GM18951 (cell line): ENCODE data around the gene MAPT.

Source experiments
- POLR2A ChIP-seq: IDR thresholded peaks from 4 replicates; pipeline ENCODE4 v1.6.1; 2011; ENCODE audit warnings: mild to moderate bottlenecking; ENCODE audit not compliant: insufficient read length, insufficient read depth; ENCODE audit errors: extremely low read depth
- in situ Hi-C: fragments of 300-500 bp; cut with MboI; formaldehyde crosslinking; loops from one replicate; pipeline ENCODE4 v1.12.0; 2022; ENCODE audit warnings: low sequenced_read_pairs, mixed read lengths, inconsistent platforms; ENCODE audit not compliant: unreplicated experiment

Gene MAPT

GRCh38 chr17:46035112-46035818, 140.9 kb downstream of the MAPT start:
- in situ Hi-C loops, result loop anchor here (10.0 kb wide), 1 partner anchor 150 kb away; no protein-coding TSS in a partner anchor
- TF ChIP-seq POLR2A, result no peak

DNA sequence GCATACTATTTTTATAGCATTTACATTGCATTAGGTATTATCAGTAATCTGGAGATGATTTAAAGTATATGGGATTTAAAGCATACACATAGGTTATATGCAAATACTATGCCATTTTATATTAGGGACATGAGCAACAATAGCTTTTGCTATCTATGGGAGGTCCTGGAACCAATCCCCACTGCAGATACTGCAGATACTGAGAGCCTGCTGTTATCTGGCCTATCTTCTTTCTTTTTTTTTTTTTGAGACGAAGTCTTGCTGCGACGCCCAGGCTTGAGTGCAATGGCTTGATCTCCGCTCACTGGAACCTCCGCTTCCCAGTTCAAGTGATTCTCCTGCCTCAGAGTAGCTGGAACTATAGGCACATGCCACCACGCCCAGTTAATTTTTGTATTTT, 142.1 kb downstream of the MAPT start:
- in situ Hi-C loops, result loop anchor here (10.0 kb wide), 1 partner anchor 148 kb away; no protein-coding TSS in a partner anchor
- TF ChIP-seq POLR2A, result no peak

GRCh38 chr17:46037722-46038255, 143.4 kb downstream of the MAPT start:
- TF ChIP-seq POLR2A, result no peak
- in situ Hi-C loops, result loop anchor here (10.0 kb wide), 1 partner anchor 147 kb away; no protein-coding TSS in a partner anchor

- no peak for TF ChIP-seq POLR2A
- in situ Hi-C loops, result loop anchor here (10.0 kb wide), 1 partner anchor 146 kb away; no protein-coding TSS in a partner anchor
These were observed 144.1 kb downstream of the MAPT start for GRCh38 chr17:46038414-46038813.

DNA sequence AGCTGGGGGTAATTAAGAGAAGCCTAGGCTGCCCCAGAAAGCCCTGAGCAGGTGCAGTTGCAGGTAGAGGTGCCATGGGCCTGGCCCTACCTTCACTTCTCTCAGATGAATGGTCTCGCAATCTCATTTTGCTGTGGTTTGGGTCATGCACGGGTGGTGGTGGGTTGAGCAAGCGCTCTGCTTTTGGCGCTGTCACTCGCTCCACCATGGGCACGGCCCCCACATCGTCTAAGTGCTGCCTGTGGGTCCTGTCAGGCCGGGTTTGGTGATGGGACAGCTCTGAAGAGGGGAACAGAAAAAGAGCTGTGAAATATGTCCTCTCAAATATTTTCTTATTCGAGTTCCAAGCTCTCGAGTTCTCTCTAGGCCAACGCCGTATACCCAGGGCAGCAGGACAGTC, 144.6 kb downstream of the MAPT start:
- TF ChIP-seq POLR2A, result no peak
- in situ Hi-C loops, result loop anchor here (10.0 kb wide), 1 partner anchor 146 kb away; no protein-coding TSS in a partner anchor

- in situ Hi-C loops, result loop anchor here (10.0 kb wide), 1 partner anchor 145 kb away; no protein-coding TSS in a partner anchor
- TF ChIP-seq POLR2A, result no peak
These were observed 145.3 kb downstream of the MAPT start for GRCh38 chr17:46039592-46040186.

DNA sequence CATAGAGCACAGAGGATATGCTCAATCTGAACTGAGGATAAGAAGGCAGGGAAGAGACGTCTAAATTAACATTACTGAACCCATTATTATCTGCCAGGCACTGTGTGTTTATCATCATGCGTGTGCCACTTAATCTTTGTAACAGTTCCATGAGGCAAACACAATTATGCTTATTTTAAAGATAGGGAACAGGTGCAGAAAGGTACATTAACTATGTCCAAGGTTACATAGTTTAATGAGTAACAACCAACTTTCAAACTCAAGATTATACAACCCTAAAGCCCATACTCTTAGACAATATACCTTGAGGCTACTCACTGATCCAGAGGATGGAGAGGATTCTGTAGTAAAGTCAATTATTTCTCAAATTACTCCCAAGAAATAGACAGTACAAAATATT, 147.9 kb downstream of the MAPT start:
- TF ChIP-seq POLR2A, result no peak

DNA sequence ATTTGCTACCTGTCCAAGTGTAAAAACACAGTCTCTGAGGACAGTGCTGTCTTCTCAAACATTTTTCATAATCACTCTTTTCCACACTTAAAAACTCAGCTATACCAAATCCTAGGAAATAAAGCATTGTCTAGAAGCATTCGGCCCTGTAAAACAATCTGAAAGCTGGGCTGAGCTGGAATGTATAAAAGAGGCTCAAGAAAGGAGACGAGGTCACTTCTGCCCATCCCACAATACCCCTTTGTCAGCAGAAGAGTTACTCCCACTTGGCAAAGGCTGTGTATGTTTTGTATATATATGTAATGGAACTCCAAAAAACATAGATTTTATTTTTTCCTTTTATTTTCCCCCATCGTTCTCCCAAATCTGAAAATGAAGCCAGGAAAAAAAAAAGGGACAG, 148.6 kb downstream of the MAPT start:
- in situ Hi-C loops, result no loop called here
- no peak for TF ChIP-seq POLR2A

More for the DNA sequence above, 147.9 kb downstream of the MAPT start:
- in situ Hi-C loops, result no loop called here

GRCh38 chr17:46043606-46044005, 149.3 kb downstream of the MAPT start:
- TF ChIP-seq POLR2A, result no peak
- in situ Hi-C loops, result no loop called here

DNA sequence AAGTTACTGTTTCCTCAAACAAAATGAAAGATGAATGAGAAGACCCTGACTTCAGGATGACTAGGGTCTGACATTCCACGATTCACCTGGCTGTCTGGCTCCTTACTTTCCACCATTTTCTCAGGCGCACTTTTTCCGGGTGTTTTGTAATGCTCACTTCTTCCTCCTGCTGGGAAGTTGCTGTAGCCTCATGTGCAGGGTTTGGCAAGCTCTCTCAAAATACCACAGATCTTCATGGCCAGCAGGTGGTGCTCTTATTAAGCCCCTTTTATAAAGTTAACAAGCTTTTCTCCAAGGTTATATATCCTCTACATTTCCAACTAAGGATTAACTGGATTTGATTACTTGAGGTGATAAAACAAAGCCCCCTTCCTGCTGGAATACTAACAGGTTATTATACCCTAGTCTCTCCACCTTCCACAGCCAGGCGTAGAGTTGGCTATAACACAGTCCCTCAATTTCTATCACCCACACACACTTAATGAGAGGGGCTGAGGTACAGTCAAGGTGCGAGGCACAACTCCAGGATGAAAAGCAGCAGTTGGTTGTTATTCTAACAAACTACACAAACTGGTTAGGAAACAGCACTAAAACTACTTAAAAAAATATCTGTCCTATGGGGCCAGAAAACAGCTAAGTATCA, 150.1 kb downstream of the MAPT start:
- in situ Hi-C loops, result no loop called here
- TF ChIP-seq POLR2A, result no peak

DNA sequence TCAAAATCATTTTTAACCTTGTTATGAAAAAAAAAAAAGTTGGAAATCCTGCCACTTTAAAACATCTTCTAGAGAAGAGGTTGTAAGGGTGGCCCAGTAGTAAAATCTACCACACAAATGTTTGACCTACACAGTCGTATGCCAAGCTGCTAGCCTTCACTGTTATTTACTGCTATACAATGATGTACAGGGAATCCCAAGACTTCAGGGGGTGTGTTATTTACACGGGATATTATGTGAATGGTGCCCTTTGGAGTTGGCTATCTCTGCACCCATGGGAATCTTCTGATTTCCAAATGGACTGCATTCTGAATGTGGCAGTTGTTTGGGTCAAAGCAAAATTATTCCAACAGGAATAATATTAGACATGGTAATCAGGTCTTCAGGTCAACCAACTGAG, 150.6 kb downstream of the MAPT start:
- TF ChIP-seq POLR2A, result no peak
- in situ Hi-C loops, result no loop called here

DNA sequence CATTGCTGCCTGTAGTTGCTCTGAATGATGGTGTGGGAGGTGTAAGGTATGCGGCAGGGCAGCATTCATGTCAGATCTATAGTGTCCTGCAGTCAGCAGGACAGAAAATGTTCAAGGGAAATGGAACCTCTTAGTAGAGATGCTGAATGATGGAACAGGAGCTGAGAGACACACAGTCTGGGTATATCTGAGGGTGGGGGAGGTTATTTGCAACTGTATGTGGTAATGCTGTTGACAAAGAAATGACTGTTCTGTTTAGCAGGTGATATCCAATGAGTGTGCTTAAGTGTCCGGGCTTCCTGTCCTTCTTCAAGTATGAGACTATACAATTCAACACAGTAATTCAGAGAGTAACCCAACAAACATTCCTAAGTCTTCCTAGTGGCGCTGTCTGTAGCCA, 151.3 kb downstream of the MAPT start:
- no peak for TF ChIP-seq POLR2A
- in situ Hi-C loops, result no loop called here

DNA sequence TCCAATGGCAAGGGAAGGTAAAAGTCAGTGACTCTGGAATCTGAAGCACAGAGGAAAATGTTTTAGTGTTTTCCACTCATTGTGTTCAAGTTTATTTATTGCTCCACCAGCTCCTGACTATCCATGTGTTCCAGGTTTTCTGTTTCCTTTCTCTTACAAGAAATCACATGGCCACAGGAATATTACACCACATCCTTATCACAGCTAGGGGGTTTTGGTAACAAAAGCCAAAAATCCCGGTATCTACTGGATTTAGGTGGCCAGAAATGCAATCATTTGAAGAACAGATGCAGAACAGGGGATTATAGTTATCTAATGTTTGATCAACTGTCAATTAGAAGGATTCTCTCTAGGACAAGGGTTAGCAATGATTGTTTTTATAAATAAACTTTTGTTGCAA, 152.6 kb downstream of the MAPT start:
- no peak for TF ChIP-seq POLR2A
- in situ Hi-C loops, result no loop called here
